ENCODE measurements around the gene BOLA3. TPM values are rescaled to one million over a fixed set of nuclear protein-coding genes. Genes with fewer than 3 reads are reported as not detected.
"Not testable (repeated sequence)": the region's sequence is repeated elsewhere in the genome, so short reads cannot be mapped to it uniquely, and the experiment has no call there.

Gene BOLA3
- total RNA-seq, 2 donors from 2014 or later: 40.4 to 45.8 TPM

DNA sequence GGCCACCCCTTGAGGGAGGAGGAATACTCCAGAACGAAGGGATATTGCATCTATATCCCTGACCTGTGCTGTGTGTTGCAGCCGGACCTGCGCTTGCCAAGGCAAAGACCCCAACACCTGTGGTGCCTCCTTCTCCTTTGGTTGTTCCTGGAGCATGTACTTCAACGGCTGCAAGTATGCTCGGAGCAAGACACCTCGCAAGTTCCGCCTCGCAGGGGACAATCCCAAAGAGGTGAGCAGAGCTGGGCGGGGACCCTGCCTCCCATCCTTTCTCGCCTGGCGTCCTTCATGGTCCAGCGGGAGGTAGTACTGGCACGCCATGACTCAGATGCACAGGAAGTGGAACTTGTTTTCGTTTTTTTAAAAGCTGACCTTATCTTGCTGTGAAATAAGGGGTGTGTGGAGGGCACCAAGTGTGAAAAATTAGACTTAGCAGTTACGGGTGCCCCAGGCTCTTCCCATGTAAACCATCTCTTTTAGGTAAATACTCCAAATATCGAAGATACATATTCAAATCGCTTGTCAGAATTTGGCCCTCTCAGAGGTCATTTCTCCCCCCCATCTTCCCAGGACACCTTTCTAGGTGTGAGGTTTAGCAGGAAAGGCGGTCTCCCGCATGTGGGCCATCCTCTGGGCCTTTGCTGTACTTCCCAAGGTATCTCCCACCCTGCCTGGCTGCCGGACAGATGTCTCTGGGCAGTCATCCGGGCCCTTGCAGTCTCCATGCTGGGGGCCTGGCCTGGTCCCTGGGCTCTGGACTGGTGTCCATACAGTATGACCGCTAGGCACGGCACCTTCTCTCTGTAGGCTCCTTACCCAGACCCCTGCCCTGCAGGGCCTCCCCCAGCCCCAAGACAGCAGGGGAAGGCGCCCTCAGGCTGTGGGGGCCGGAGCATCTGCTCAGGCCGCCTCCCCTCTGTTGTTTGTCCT, 57.6 kb downstream of the BOLA3 start:
- ATAC-seq: no peak
- intact Hi-C loops (cut with DNase I, micrococcal nuclease): no loop called here
- no peak for DNase-seq

DNA sequence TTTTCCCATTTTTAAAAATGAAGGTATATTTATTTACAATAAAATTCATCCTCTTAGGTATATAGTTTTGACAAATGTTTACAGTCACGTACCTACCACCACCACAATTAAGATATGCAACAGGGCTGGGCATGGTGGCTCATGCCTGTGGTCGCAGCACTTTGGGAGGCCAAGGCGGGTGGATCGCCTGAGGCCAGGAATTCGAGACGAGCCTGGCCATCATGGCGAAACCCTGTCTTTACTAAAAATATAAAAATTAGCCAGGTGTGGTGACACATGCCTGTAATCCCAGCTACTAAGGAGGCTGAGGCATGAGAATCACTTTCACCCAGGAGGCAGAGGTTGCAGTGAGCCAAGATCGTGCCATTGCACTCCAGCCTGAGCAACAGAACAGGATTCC, 59.0 kb downstream of the BOLA3 start:
- intact Hi-C loops (cut with DNase I, micrococcal nuclease); ATAC-seq; DNase-seq: not testable (repeated sequence)

DNA sequence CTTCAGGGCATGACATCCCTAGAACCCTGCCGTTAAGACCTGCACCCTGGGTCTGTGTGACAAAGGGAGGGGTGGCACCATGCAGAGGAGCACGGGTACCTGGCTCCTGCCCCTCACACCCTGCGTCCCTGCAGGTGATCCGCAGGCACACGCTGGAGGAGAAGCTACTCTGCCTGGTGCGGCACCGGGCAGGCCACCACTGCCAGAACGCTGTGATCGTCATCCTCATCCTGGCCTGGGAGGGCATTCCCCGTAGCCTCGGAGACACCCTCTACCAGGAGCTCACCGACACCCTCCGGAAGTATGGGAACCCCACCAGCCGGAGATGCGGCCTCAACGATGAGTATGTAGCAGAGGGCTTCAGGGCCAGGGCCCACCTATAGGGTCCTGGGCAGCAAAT, 60.0 kb downstream of the BOLA3 start:
- intact Hi-C loops (cut with DNase I, micrococcal nuclease): no loop called here
- no peak for DNase-seq
- ATAC-seq: no peak

- DNase-seq: no peak
- intact Hi-C loops (cut with DNase I, micrococcal nuclease): no loop called here
- no peak for ATAC-seq
Observed at GRCh38 chr2:74086021-74086420, 61.7 kb downstream of the BOLA3 start.

Other genes starting within 250 kb of the BOLA3 start
- 10 to 100 TPM; 47.4 to 52.6 TPM for gene DGUOK, start 221.0 kb downstream of the BOLA3 start, total RNA-seq
- 10 to 100 TPM; 21.0 to 29.4 TPM for gene TET3, start 163.0 kb downstream of the BOLA3 start, total RNA-seq
- 100 to 1,000 TPM; 137 to 138 TPM for gene MOB1A, start 31.0 kb upstream of the BOLA3 start, total RNA-seq
- gene MTHFD2, start 50.7 kb upstream of the BOLA3 start, total RNA-seq: 10 to 100 TPM; 23.4 to 53.4 TPM
- 1 to 10 TPM; 1.4 to 2.2 TPM for gene SLC4A5, start 195.5 kb upstream of the BOLA3 start, total RNA-seq
- gene DCTN1, start 232.4 kb upstream of the BOLA3 start, total RNA-seq: 100 to 1,000 TPM in 1 of 2 donors, 10 to 100 TPM in 1; 94.6 to 114 TPM

Data from left colon (tissue), 2 donors.